ENCODE results near the gene HIP1. TPM values are rescaled to one million over a fixed set of nuclear protein-coding genes. Genes with fewer than 3 reads are reported as not detected.
"Not testable (repeated sequence)": the region's sequence is repeated elsewhere in the genome, so short reads cannot be mapped to it uniquely, and the experiment has no call there.

HIP1 gene
- total RNA-seq, 1 experiment from 2014 or later = 32.0 TPM

- Histone ChIP-seq H3K4me1 (replicated peaks; ENCODE audit: insufficient read depth) (no peaks in the 10 kb centered on the region), H4K20me1 (ENCODE audit: insufficient read depth) (no peaks in the 10 kb centered on the region), H3K4me2 (no peak overlapping the region), H3K27me3 (ENCODE audit: insufficient read depth, low read depth) (0 out of 2 replicates have a peak, but pooled peaks cover 6% of the 10 kb centered on the region), H3F3A (ENCODE audit: insufficient read depth, low read depth) (no peaks in the 10 kb centered on the region), H3K27ac (no peak overlapping the region), H3K9me3 (ENCODE audit: insufficient read depth, low read depth) (no peaks in the 10 kb centered on the region), H3K79me2 (ENCODE audit: low read depth) (no peaks in the 10 kb centered on the region), H3K4me3 (no peak overlapping the region), H3K36me3 (ENCODE audit: low read depth) (no peaks in the 10 kb centered on the region), H3K9me2 (ENCODE audit: insufficient read depth) (no peaks in the 10 kb centered on the region), H2AFZ (no peak overlapping the region)
- intact Hi-C loops (cut with micrococcal nuclease; ENCODE audit: unreplicated experiment) = no loop called here
- CTCF ChIA-PET = no interaction called here
- no peak for DNase-seq
- TF ChIP-seq CTCF (conservative IDR thresholded peaks at IDR 0.05) = no peak
- no peak for TF ChIP-seq EZH2 (IDR thresholded peaks at IDR 0.05; ENCODE audit: low read depth)
- no TSS peak for BruUV-seq (replicated peaks)
- POLR2A ChIA-PET (ENCODE audit: unreplicated experiment) = no interaction called here
These were observed 50.3 kb downstream of the HIP1 start for GRCh38 chr7:75688200-75689136.

GRCh38 chr7:75687246-75688088, 51.3 kb downstream of the HIP1 start:
- no peaks in the 10 kb centered on the region for H3F3A ChIP-seq (ENCODE audit: insufficient read depth, low read depth)
- CTCF ChIA-PET = no interaction called here
- H3K79me2 ChIP-seq (ENCODE audit: low read depth) = no peaks in the 10 kb centered on the region
- intact Hi-C loops (cut with micrococcal nuclease; ENCODE audit: unreplicated experiment) = no loop called here
- DNase-seq = no peak
- POLR2A ChIA-PET (ENCODE audit: unreplicated experiment) = no interaction called here
- no peak overlapping the region for H3K4me2 ChIP-seq
- H3K27ac ChIP-seq = no peak overlapping the region
- H3K9me3 ChIP-seq (ENCODE audit: insufficient read depth, low read depth) = no peaks in the 10 kb centered on the region
- BruUV-seq (replicated peaks) = no TSS peak
- H4K20me1 ChIP-seq (ENCODE audit: insufficient read depth) = no peaks in the 10 kb centered on the region
- no peak overlapping the region for H2AFZ ChIP-seq
- no peaks in the 10 kb centered on the region for H3K4me1 ChIP-seq (replicated peaks; ENCODE audit: insufficient read depth)
- no peaks in the 10 kb centered on the region for H3K36me3 ChIP-seq (ENCODE audit: low read depth)
- no peak overlapping the region for H3K4me3 ChIP-seq
- TF ChIP-seq CTCF (conservative IDR thresholded peaks at IDR 0.05) = no peak
- TF ChIP-seq EZH2 (IDR thresholded peaks at IDR 0.05; ENCODE audit: low read depth) = no peak
- H3K9me2 ChIP-seq (ENCODE audit: insufficient read depth) = no peaks in the 10 kb centered on the region
- H3K27me3 ChIP-seq (ENCODE audit: insufficient read depth, low read depth) = 0 out of 2 replicates have a peak, but pooled peaks cover 6% of the 10 kb centered on the region

GRCh38 chr7:75686551-75686950, 52.2 kb downstream of the HIP1 start:
- H2AFZ ChIP-seq = no peak overlapping the region
- TF ChIP-seq CTCF (conservative IDR thresholded peaks at IDR 0.05) (no peak), EZH2 (IDR thresholded peaks at IDR 0.05; ENCODE audit: low read depth) (no peak)
- CTCF ChIA-PET = no interaction called here

GRCh38 chr7:75682052-75682451, 56.7 kb downstream of the HIP1 start:
- H4K20me1 ChIP-seq (ENCODE audit: insufficient read depth); H3K36me3 ChIP-seq (ENCODE audit: low read depth); H3K9me3 ChIP-seq (ENCODE audit: insufficient read depth, low read depth); H3K4me1 ChIP-seq (replicated peaks; ENCODE audit: insufficient read depth); H3K27ac ChIP-seq; H3F3A ChIP-seq (ENCODE audit: insufficient read depth, low read depth); CTCF ChIA-PET; H3K27me3 ChIP-seq (ENCODE audit: insufficient read depth, low read depth); H2AFZ ChIP-seq; intact Hi-C loops (cut with micrococcal nuclease; ENCODE audit: unreplicated experiment); DNase-seq; H3K4me2 ChIP-seq; H3K9me2 ChIP-seq (ENCODE audit: insufficient read depth); BruUV-seq (replicated peaks); H3K4me3 ChIP-seq; H3K79me2 ChIP-seq (ENCODE audit: low read depth): not testable (repeated sequence)
- POLR2A ChIA-PET (ENCODE audit: unreplicated experiment) = interaction anchor here (0.6 kb wide), 1 partner anchor 154 kb away, joined by 3 read pairs; no protein-coding TSS in a partner anchor

More at GRCh38 chr7:75686551-75686950, 52.2 kb downstream of the HIP1 start:
- no peaks in the 10 kb centered on the region for H3K9me2 ChIP-seq (ENCODE audit: insufficient read depth)
- 0 out of 2 replicates have a peak, but pooled peaks cover 6% of the 10 kb centered on the region for H3K27me3 ChIP-seq (ENCODE audit: insufficient read depth, low read depth)
- no peak overlapping the region for H3K4me2 ChIP-seq
- no peak overlapping the region for H3K4me3 ChIP-seq
- DNase-seq = no peak
- no peak overlapping the region for H3K27ac ChIP-seq
- H3F3A ChIP-seq (ENCODE audit: insufficient read depth, low read depth) = no peaks in the 10 kb centered on the region
- H3K4me1 ChIP-seq (replicated peaks; ENCODE audit: insufficient read depth) = no peaks in the 10 kb centered on the region
- intact Hi-C loops (cut with micrococcal nuclease; ENCODE audit: unreplicated experiment) = no loop called here
- H3K36me3 ChIP-seq (ENCODE audit: low read depth) = no peaks in the 10 kb centered on the region
- H3K9me3 ChIP-seq (ENCODE audit: insufficient read depth, low read depth) = no peaks in the 10 kb centered on the region
- BruUV-seq (replicated peaks) = no TSS peak
- POLR2A ChIA-PET (ENCODE audit: unreplicated experiment) = no interaction called here
- H3K79me2 ChIP-seq (ENCODE audit: low read depth) = no peaks in the 10 kb centered on the region
- H4K20me1 ChIP-seq (ENCODE audit: insufficient read depth) = no peaks in the 10 kb centered on the region

Data from PC-9 (cell line).